Measurements from ENCODE around the gene ELP4.

ELP4 gene

DNA sequence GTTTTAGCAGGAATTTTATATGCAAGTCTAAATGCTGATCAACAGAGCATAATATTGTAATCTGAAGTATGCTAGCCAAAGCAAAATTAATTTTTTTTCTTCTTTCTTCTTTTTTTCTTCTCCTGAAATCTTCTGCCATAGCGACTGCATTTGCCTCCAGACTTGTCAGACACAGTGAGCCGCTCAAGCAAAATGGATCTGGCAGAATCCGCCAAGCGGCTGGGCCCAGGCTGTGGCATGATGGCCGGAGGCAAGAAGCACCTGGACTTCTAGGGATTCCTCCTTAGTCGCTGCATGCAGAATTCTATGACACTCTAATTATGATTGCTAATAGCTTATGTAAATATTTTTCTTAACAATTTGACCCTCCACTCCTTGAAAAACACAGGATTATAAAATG, 273.7 kb downstream of the ELP4 start:
- no peak for DNase-seq

DNA sequence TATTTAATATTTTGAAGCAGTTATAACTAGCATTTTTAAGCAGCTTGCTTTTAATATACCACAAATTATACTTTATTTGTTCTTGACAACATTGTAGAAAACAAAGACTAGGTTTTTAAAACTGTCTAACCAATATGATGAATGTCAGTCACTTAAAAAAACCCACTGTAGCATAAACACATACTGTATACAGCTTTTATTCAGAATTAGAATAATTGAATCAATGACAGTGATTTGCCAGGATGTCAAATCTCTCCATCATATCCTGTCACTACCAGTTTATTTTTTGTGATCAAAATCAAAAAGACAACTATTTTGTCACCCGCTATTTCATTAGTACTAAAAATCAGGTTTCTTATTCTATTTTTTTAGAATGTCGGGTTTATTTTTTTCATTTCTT, 275.0 kb downstream of the ELP4 start:
- DNase-seq: no peak

DNA sequence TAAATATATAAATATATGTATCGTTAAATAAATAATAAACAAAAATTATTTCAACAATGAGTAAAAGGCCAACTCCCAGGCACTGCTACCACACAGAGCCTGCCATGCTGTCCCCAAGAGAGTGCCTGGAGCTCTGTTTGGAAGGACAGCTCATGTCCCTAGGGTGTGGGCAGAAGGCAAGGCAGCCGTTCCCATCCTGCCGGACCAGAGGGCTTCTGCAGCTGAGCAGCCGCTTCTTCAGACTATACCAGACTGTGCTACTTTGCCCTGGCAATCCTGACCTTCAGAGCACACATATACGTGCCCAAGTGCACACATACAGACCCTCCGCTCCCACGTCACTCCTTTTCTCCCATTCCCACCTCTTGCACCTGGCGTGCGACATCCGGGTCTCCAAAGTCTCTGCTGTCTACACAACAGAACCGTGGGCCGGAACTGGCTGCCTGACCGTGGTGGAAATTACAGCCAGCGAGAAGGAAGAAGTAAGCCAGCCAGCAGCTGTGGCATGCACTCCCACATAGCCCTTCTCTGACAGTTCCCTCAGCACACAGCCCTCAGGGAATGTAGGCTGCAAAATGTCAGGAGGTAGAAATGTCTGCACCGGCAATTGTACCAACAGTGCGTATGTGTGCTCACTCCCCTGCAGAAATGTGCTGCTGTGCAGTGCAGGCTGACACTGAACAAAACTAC, 277.6 kb downstream of the ELP4 start:
- DNase-seq: no peak

DNA sequence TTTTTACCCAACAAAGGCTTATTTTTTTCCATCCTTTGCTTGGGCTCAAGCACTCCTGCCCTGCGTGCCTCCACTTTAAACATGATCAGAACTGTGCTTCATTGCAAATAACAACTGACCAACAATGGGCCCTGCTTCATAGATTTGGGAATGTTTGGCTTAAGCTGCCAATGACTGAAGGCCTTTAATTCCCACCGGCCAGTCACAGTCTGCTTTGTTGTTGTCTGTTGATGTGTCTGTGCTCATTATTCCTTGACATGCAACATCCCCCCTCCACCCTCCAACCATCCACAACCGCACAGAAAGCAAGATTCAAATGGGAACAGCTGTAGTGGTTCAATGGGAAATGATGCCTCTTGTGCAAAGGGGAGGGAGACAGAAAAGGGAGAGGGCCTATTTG, 278.5 kb downstream of the ELP4 start:
- DNase-seq: no peak

DNA sequence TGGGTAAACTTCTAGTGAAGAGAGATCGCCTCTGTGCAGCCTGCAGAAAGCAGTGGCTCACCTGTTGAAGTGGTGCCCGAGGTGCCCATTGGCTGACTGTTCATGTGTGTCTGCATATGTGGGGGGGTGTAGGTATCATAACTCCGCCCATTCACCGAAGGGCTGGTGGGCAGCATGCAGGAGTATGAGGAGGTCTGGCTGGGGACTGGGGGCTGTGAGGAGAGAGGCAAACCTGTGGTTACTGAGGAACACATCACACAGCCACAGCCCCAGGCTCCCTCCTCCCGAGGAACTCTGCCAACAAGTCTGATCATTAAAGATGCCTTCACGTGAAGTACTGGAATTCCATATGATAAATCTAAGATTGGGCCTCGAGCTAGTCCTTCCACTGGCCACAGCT, 281.1 kb downstream of the ELP4 start:
- no peak for DNase-seq

DNA sequence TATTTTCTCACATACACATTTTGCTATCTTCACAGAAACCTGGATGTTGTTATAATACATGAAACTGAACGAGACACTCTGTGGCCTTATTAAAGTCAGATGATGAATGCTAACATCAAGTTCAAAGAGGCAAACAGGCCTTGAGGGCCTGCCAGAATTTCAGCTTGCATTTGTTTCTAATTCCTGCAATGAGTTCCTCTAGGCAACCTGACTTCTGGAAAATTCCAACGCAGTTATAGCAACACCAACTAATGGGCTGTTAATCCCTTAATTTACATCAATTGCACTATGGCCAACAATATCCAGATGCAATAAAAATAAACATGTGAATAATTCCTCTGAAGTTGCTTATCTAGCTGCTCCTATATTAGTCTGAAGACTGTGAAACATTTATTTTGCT, 282.5 kb downstream of the ELP4 start:
- DNase-seq: no peak

DNA sequence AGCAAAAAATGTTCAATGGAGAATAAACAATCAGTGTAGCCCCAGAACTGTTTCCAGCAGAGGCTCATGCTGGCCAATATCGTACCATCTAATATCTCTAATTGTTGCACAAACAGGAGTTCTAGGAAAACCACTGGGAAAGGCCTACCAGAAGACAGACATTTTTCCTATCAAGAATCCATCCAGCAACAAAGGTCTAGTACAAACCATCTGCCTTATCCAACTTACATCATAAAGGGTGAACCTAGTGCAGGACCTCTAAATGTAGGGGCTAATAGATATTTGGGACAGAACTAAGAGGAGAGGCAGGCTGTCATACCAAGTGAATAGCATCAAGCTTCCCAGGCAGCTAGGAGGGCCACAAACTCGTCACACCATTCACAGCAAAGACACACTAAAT, 282.9 kb downstream of the ELP4 start:
- DNase-seq: no peak

DNA sequence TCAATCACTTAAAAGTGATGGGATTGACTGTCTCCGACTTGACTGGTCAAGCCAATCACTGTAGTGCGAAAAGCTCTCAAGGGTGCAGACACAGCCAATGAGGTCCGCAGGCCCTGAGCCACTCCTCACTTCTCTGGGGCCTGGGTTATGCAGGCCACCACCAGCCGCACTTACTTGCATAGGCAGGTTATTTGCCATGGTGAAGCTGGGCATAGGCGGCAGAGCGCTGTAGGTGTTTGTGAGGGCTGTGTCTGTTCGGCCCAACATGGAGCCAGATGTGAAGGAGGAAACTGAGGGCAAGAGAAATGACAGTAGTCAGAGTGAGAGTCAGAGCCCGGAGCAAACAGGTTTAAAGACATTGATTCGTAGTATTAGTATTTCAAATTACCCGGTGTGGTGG, 283.7 kb downstream of the ELP4 start:
- no peak for DNase-seq

DNA sequence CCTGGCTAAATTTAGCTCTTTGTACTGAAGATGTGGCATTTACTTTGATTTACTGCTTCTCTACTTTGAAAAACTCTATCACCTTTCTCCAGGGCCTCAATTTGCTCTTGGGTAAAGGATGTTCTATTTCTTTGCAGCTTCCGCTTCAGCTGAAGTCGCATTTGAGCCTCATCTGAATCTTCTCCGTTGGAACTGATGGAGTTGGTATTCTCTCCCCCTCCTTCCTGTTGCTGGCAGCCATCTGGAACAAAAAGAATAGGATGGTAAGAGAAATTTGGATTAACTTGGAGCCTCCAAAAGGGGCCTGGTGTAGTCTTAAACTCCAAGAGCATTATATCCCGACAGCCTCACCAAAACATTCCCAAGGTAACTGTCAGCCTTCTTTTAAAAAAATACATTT, 285.0 kb downstream of the ELP4 start:
- DNase-seq: no peak

DNA sequence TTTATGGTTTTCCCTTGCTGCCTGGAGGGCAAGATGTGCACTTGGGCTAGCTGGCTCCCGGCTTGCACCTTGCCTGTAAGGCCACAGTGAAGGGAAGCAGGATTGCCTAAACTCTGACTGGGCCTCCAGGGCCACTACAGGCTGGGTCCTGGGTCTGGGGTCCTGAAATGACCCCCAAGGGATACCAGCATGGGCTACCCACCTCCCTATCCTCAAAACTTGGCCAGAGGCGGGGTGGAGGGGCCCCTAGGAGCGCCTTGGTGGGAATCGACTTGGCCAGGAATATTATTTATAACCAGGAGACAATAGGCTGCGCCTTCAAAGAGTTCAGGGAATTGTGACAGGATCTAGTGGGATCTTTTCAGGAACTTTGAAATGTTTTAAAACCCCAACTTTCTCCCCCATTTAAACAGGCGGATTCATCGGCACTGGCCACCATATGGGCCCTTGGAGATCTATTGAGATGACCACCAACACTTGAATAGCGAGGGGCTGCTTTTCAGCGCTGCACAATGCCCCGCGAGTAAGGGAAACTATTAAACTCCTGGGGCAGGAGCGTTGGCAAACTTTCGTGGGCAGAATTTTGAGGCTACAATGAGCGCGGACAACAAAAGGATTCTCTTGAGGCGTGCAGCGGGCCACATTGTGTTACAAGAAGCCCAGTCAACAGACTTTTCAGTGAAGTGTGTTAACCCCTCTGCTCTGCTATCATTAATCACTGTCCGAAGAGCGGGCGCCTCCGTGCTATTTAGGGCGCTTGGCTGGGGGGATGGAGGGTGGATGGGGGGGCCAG, 286.3 kb downstream of the ELP4 start:
- DNase-seq: no peak

DNA sequence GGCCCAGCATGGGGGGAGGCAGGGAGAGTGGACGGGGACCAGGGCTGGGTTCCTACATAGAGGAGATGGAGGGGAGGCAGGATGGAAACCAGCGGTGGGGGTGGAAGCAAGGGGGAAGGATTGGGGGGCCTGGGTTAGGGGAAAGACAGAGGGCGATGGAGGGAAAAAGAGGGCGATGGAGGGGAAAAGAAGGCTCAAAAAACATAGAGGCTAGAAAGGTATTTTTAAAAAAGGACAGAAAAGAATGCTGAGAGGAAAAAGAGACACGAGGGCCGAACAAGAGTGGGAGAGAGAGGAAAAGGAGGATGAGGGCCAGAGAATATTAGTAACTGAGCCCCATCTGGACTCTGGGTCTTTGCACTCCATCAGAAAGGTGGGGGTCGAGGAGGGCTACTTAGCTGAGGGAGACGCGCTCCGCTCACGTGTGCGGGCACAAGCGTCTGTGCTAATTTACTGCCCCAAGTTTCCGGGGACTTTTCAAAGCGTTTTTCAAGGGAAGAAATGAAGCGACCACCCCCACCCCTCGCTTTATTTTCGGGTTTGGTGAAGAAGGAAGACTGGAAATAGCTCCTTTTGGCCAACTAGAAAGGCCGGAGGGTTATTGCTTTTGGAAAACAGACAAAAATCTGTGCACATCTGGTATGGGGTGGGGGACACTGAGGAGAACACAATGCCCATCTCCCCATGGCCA, 287.1 kb downstream of the ELP4 start:
- no peak for DNase-seq

DNA sequence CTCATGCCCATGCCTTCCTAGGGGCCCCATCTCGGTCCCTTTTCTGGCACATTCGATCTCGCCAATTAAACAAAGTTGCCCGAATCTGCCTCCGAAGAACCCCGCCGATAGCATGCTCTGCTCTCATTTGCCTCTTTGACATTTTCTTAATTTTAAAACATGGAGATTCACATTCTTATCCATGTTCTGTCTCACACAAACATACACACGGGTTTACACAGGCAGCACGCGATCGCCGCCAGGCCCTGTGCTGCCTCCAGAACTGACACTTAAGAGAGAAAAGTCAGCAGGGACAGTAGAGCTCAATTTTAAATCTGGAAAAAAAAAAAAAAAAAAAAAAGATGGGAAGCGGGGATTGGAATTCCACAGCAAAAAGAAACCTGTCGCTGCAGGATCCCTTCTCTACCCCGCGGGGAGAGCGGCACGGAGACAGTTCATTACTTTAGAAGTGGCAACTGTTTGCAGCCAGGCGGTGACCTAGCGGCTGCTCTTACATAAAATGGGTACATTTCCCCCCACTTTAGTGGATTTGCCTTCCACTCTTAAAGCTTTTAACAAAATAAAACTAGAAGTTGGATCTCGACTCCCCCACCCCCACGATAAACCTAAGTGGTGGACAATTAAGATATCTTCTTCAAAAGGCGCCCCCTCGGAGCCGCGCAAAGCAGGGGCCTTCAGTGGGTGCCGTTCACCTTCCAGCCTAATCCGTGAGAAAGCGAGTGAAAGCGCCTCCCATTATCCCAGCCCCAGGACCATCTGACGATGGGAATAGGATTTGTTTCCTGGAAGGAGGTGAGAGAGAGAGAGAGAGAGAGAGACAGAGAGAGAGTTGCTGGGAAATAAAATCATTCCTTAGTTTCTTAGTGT, 287.9 kb downstream of the ELP4 start:
- no peak for DNase-seq

DNA sequence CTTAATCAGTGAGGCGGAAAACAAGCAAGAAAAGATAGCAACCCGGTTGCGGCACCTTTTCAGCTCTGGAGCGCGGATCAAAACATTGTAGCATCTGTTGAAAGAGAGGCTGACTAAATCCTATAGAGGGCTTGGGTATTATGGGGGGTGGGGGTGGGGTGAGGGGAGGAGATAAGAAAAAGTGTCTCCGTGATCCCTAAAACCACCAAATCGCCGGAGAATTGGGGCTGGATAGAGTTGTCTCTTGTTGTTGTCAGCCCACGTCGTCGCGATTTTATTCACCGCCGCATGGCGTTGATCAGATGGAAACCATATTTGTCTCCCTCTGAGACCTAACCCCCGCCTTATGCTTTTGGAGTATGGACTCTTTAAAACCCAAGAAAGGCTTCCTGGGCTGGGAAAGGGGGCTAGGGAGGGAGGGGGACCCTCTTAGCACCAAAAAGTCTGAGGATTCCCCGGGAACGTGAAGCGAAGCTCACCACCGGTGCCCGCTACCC, 288.5 kb downstream of the ELP4 start:
- no peak for DNase-seq

DNA sequence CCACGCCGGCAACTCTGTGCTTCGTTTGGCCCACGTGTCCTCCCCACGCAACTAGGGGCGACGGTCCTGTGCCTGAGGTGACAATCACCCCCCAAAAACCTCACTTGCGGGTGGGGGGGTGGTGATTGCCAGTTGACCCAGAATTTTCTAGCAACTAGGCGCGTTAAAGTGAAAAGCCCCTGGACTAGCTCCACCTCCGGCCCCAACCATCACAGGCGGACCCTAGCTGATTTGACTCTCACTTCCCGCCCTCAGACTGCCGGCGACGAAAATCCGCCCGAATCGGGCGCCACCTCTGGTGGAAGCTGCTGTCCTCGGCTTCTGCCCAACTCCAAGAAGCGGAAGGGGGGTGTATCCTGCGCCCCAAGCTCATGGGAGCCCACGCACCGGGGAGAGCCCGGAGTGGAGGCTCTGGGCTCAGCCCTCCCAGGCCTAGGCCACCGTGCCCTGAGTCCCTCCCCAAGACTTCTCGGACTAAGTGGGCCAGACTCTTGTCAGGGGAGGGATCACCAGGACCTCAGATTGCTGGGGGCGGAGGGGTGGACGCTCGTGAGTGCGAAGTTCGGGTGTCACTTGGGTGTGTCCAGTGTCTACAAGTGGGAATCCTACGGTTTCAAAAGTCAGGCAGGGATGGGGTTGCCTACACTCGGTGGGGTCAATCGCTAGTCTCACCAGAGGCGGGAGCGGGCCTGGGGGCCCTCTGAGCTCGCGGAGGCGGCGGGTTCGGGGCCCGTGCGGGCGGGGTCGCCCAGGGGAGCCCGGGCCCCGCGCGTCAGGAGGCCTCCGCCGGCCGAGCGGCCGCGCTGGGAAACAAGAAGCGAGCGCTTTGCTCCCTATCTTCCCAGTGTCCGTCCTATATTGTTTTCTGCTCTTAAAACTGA, 289.2 kb downstream of the ELP4 start:
- no peak for DNase-seq

DNA sequence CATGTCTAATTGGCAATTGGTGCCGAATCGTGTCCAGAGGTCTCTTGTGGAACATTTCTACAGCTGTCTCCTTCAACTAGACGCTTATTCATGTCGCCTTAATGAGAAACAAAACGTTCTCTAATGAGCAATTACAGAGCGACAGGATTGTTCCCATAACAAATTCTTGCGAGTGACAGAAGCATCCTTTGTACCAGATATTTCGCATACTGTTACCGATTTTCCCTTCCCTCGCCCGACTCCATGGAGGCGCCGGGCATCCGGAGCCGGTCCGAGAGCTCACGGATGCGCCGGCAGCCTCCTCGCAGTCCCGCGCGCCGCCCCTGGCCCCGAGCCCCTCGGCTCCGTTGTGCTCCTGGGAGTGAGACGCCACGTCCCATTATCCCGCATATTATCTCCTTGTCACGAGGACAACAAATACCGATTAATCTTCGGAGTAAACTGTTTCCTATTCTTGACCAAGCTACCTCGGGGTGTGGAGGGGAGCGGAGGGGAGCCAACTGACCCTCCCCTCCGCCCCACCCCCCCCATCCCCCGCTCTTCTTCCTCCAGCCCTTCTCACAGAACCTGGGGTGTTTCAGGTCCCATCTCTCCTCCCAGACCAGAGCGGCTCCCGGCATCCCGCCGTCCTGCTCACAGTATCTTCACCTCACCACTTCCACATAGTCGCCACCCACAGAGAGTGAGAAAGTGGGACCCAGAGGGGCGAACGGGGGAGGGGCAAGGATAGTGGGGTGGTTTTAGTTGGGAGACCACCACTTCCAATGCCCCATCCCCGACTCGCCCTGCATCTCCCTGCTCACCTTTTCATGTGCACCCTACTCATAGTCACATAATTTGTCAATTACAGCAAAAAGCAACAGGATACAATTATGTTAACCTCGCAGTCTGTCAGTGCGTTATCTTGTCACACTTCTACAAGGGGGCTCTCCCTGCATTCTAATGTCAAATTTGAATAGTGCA, 290.1 kb downstream of the ELP4 start:
- no peak for DNase-seq

DNA sequence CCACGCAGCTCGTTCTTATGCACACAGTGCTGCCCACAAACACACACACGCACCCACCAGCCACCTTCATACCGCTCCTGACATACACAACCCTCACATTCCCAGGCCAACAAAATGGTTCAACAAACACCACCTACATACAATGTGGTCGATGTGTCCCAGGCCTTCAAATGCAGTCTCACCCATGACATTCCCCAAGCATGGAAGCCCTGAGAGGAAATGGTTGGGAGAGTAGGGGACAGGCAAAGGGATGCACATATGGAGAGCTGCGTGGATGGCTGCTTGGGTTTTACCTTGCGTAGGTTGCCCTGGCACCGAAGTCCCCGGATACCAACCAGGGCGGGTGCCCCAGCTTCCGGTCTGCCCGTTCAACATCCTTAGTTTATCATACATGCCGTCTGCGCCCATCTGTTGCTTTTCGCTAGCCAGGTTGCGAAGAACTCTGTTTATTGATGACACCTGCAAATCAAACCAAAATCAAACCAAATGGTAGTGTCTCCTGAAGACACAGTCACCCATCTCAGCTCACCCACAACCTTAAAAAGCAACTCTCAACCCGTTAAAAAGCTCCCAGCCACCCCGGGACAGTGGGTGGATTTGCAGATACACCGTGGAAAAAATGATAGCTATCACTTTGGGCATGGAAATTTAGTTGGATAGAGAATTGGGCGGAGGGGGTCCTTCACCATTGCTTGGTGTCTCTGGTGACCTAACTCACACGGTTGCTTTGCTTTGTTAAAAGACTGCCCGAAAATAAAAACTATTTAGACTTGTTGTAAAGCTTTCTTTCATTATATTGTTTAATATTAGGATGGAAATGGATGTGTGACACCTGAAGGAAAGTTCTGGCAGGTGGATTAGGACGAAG, 291.1 kb downstream of the ELP4 start:
- no peak for DNase-seq

DNA sequence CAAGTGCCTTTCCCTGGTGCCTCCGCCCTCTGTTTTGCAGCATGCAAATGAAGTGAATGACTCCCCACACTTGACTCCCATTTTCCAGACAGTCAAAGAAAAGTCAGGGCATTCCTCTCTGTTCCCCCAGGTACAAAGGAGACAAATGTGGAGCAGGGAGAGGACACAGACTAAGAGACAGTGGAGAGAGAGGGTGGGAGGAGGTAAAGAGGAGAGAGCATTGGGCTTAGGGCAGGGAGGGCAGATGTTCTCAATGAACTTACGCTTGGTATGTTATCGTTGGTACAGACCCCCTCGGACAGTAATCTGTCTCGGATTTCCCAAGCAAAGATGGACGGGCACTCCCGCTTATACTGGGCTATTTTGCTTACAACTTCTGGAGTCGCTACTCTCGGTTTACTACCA, 291.7 kb downstream of the ELP4 start:
- no peak for DNase-seq

DNA sequence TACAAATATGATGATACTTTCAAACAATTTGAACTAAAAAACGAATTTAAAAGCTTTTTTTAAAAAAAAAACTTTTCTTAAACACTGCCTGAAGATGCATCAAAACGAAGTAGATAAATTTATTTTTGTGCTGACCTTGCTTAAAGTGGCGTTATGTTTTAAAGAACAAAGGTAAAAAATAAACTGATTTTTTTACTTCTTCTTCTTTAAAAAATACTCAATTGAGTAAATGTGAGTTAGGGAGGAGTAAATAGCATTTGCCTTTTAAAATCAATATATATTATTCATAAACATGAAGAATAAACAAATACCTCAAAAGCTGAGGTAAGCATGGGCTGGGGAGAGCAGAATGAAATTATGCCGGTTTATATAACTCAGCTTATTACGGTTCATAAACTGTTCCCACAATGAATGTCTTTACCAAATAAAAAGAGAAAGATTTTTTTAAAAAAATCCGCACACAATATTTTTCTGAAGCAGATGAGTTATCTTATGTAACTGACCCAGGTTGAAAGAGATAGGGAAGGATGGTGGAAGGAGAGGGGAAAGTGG, 292.5 kb downstream of the ELP4 start:
- DNase-seq: no peak

DNA sequence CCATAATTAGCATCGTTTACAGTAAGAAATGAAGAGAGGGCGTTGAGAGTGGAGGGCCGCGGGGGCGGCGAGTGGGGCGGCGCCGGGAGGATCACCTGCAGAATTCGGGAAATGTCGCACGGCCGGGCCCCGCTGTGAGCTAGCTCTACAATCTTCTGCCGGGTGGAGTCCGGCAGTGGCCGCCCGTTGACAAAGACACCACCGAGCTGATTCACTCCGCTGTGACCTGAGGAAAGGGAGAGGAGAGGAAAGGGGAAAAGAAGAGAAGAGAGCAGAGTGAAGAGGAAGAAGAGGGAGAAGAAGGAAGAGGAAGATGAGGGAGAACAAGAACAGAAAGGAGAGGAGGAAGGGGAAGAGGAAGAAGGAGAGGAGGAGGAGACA, 293.0 kb downstream of the ELP4 start:
- DNase-seq: no peak

All from NCI-H2171 (cell line).